T-cell (primary cell): Measurements from ENCODE around the gene DCLK3. TPM values are rescaled to one million over a fixed set of nuclear protein-coding genes. Genes with fewer than 3 reads are reported as not detected.

Source experiments
- ATAC-seq, 4 experiments: fragments of 200-7000 bp in 3 of 4; fragments of 150-1000 bp in 1 of 4; cut with Tn5 transposase; replicated peaks in 1 of 4; 1 replicate in 3 of 4; 2 replicates in 1 of 4; pipeline ENCODE4 v1.10.0; 2021; ENCODE audit warnings: moderate library complexity in 3 of 4, mild to moderate bottlenecking in 2 of 4, moderate number of reproducible peaks in 1 of 4
- CTCF ChIA-PET, 2 donors: fragments of 300-600 bp; sonication (Branson Sonifier 250); formaldehyde crosslinking; loops; one replicate each; lab custom pipeline; 2022; ENCODE audit warnings: antibody characterized with exemption in 2 of 2; lab: Charles Lee
- POLR2A ChIA-PET, 2 donors: fragments of 300-600 bp; sonication (Branson Sonifier 250); formaldehyde crosslinking; loops; one replicate each; lab custom pipeline; 2022; ENCODE audit warnings: antibody characterized with exemption in 2 of 2; lab: Charles Lee
- DNase-seq, 35 experiments: peaks; one replicate each; pipeline versions ENCODE4 v3.0.0 to v3.0.0-alpha.2; 2013 to 2023
- H3K27ac ChIP-seq: one replicate; pipeline ENCODE4 v1.5.1; 2013; ENCODE audit warnings: low read length
- H3K27me3 ChIP-seq, 2 experiments: replicated peaks in 1 of 2; 1 replicate in 1 of 2; 2 replicates in 1 of 2; pipeline versions ENCODE4 v1.6.1 to v1.7.0; 2013; ENCODE audit warnings: low read length in 1 of 2, mixed read lengths in 1 of 2; ENCODE audit not compliant: control insufficient read depth in 2 of 2, insufficient read depth in 2 of 2; ENCODE audit errors: extremely low read depth in 1 of 2
- H3K36me3 ChIP-seq, 2 donors: 1 replicate in 1 of 2; 2 replicates in 1 of 2; pipeline versions ENCODE4 v1.6.1 to v1.7.0; 2013; ENCODE audit warnings: low read length in 1 of 2; ENCODE audit not compliant: control insufficient read depth in 2 of 2, insufficient read depth in 1 of 2; ENCODE audit errors: extremely low read depth in 1 of 2
- H3K4me1 ChIP-seq, 2 experiments: 1 replicate in 1 of 2; 2 replicates in 1 of 2; pipeline versions ENCODE4 v1.6.1 to v1.7.0; 2013; ENCODE audit warnings: low read length in 2 of 2, mixed read lengths in 1 of 2; ENCODE audit not compliant: insufficient read depth in 2 of 2, control insufficient read depth in 1 of 2; ENCODE audit errors: extremely low read depth in 1 of 2
- H3K4me3 ChIP-seq, 2 donors: 1 replicate in 1 of 2; 2 replicates in 1 of 2; pipeline versions ENCODE4 v1.5.1 to v1.7.0; 2013; ENCODE audit warnings: mild to moderate bottlenecking in 2 of 2, low read length in 1 of 2, moderate library complexity in 1 of 2; ENCODE audit not compliant: control insufficient read depth in 1 of 2; ENCODE audit errors: extremely low read depth in 1 of 2
- H3K9me3 ChIP-seq: 2 replicates; pipeline ENCODE4 v1.7.0; 2013
- H3K27ac Mint-ChIP-seq, 2 donors: one replicate each; pipeline ENCODE4 v1.8.0; 2020 to 2021; ENCODE audit warnings: mild to moderate bottlenecking in 2 of 2, mixed read lengths in 2 of 2
- H3K27me3 Mint-ChIP-seq, 2 donors: one replicate each; pipeline ENCODE4 v1.8.0; 2021 to 2022; ENCODE audit warnings: mixed read lengths in 2 of 2
- H3K36me3 Mint-ChIP-seq: one replicate; pipeline ENCODE4 v1.8.0; 2021; ENCODE audit warnings: mixed read lengths
- H3K4me1 Mint-ChIP-seq, 3 donors: one replicate each; pipeline ENCODE4 v1.8.0; 2020 to 2022; ENCODE audit warnings: mixed read lengths in 3 of 3, mild to moderate bottlenecking in 1 of 3
- H3K4me3 Mint-ChIP-seq, 3 donors: one replicate each; pipeline ENCODE4 v1.8.0; 2020 to 2022; ENCODE audit warnings: mild to moderate bottlenecking in 3 of 3, mixed read lengths in 3 of 3, moderate library complexity in 3 of 3
- H3K9me3 Mint-ChIP-seq, 3 donors: one replicate each; pipeline ENCODE4 v1.8.0; 2020 to 2022; ENCODE audit warnings: mixed read lengths in 3 of 3
- WGBS: methylation state at CpG from one replicate; pipeline ENCODE4 v1.1.5; 2013; ENCODE audit warnings: missing lambda C conversion rate; ENCODE audit not compliant: insufficient coverage; 5-methylcytosine and 5-hydroxymethylcytosine counted together
- total RNA-seq, 35 experiments: library from RNA in 6 of 35; stranded (reverse) in 6 of 35; fragments of 120-200 nt in 1 of 35; gene quantifications; one replicate each; pipeline versions ENCODE4 v1.2.1 to v1.2.4 and lab custom pipeline; 2013 to 2026

Gene DCLK3
- total RNA-seq, 5 donors from 2014 or later (not counting 1 experiment from before 2014, with no cell fraction given): not detected

- Mint-ChIP-seq H3K36me3 (no peaks in the 10 kb centered on the region), H3K27ac (no peak overlapping the region), H3K4me1 (no peaks in the 10 kb centered on the region), H3K27me3 (peaks cover 1 to 22% of the 10 kb centered on the region in 2 donors), H3K9me3 (no peaks in the 10 kb centered on the region), H3K4me3 (no peak overlapping the region)
- no peak for DNase-seq
- no CpG with 5 or more reads among the region's 4 CpGs for WGBS
- H3K27me3 ChIP-seq: no peaks in the 10 kb centered on the region
- H3K9me3 ChIP-seq: no peaks in the 10 kb centered on the region
- CTCF ChIA-PET: no interaction called here
- H3K27ac ChIP-seq: no peak overlapping the region
- H3K4me3 ChIP-seq: no peak overlapping the region
- no peaks in the 10 kb centered on the region for H3K4me1 ChIP-seq
- H3K36me3 ChIP-seq: no peaks in the 10 kb centered on the region
- ATAC-seq: no peak
- POLR2A ChIA-PET: no interaction called here
Observed at GRCh38 chr3:36662626-36663025, 101.7 kb downstream of the DCLK3 start.

Other genes starting within 250 kb of the DCLK3 start
- gene TRANK1, start 180.5 kb upstream of the DCLK3 start, total RNA-seq: 100 to 1,000 TPM in 3 of 5 donors, 10 to 100 TPM in 2; 96.0 to 160 (median 127) TPM
- gene EPM2AIP1, start 228.6 kb upstream of the DCLK3 start, total RNA-seq: 10 to 100 TPM; 27.0 to 36.3 (median 29.3) TPM
- gene MLH1, start 229.0 kb upstream of the DCLK3 start, total RNA-seq: 10 to 100 TPM; 24.7 to 32.4 (median 28.6) TPM